Measurements from ENCODE around the gene BCL11B. TPM values are rescaled to one million over a fixed set of nuclear protein-coding genes. Genes with fewer than 3 reads are reported as not detected.
A peak's percentile ranks its signal among the peaks of the same experiment; 100 is the strongest.

Gene BCL11B
- total RNA-seq, 1 donor from 2014 or later, result 0.67 TPM

GRCh38 chr14:99141236-99141635 lies 130.8 kb downstream of the BCL11B start:
- DNase-seq (ENCODE audit: low spot score), result peak; percentile 69

GRCh38 chr14:99138999-99139865 lies 132.8 kb downstream of the BCL11B start:
- peak; percentile 75 for DNase-seq (ENCODE audit: low spot score)

- DNase-seq (ENCODE audit: low spot score), result peak; percentile 47
Observed at GRCh38 chr14:99137913-99138571, 134.0 kb downstream of the BCL11B start.

- DNase-seq (ENCODE audit: low spot score), result peak; percentile 41
Observed at GRCh38 chr14:99137001-99137700, 134.8 kb downstream of the BCL11B start.

GRCh38 chr14:99136401-99136800 lies 135.6 kb downstream of the BCL11B start:
- no peak for DNase-seq (ENCODE audit: low spot score)

- DNase-seq (ENCODE audit: low spot score), result peak; percentile 68
Observed at GRCh38 chr14:99136047-99136400, 136.0 kb downstream of the BCL11B start.

- peak; percentile 69 for DNase-seq (ENCODE audit: low spot score)
Observed at GRCh38 chr14:99134516-99135046, 137.4 kb downstream of the BCL11B start.

- peak; percentile 88 for DNase-seq (ENCODE audit: low spot score)
Observed at GRCh38 chr14:99133636-99134515, 138.1 kb downstream of the BCL11B start.

- peak; percentile 67 for DNase-seq (ENCODE audit: low spot score)
Observed at GRCh38 chr14:99132821-99133635, 139.0 kb downstream of the BCL11B start.

- peak; percentile 76 for DNase-seq (ENCODE audit: low spot score)
Observed at GRCh38 chr14:99131632-99132271, 140.2 kb downstream of the BCL11B start.

GRCh38 chr14:99129998-99130397 lies 142.0 kb downstream of the BCL11B start:
- DNase-seq (ENCODE audit: low spot score), result peak; percentile 35

GRCh38 chr14:99129211-99129696 lies 142.7 kb downstream of the BCL11B start:
- peak; percentile 82 for DNase-seq (ENCODE audit: low spot score)

GRCh38 chr14:99128185-99128584 lies 143.8 kb downstream of the BCL11B start:
- peak; percentile 35 for DNase-seq (ENCODE audit: low spot score)

- DNase-seq (ENCODE audit: low spot score), result peak; percentile 79
Observed at GRCh38 chr14:99127651-99128167, 144.3 kb downstream of the BCL11B start.

- DNase-seq (ENCODE audit: low spot score), result peak; percentile 69
Observed at GRCh38 chr14:99125616-99126431, 146.2 kb downstream of the BCL11B start.

- DNase-seq (ENCODE audit: low spot score), result peak; percentile 73
Observed at GRCh38 chr14:99125113-99125512, 146.9 kb downstream of the BCL11B start.

GRCh38 chr14:99124482-99125105 lies 147.4 kb downstream of the BCL11B start:
- peak; percentile 88 for DNase-seq (ENCODE audit: low spot score)
